GM18520 (cell line): ENCODE measurements around the gene OR2W3.

Source experiments
- ATAC-seq: cut with Tn5 transposase; IDR thresholded peaks from one replicate; pipeline ENCODE4 v1.9.1; 2021; ENCODE audit not compliant: unreplicated experiment

Gene OR2W3

DNA sequence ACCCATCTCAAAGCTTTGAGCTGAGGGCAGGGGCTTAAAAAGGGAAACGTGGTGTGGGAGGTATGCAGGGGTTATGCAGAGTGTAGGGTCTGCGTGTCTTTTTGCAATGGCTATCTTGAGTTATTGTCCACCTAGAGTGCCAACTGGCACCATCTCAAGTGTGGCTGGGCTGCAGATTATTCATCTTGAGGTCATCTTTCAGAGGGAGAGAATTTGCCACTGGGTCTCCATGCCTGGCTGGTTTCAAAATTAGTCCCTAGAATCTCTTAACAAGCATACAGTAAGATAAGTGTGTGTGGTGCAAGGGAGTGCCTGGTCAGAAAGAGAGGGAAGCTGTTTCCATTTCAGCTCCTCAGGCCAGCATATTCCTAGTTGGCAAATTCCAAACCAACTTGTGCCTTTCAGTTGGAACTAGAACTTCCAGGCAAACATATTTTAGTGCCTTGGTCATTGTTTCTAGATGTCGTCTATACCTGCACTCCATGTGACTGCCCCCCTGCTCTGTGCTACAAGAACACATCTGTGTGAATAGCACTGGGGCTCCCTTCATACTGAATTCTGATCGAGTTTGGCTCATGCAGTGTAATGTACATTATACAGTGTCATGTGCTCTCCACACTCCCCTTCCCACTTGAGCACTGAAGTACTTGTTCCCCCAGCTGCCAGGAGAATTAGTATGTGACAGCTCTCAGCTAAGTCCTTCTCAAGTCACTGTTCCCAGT lies 19.7 kb downstream of the OR2W3 start:
- ATAC-seq = no peak

DNA sequence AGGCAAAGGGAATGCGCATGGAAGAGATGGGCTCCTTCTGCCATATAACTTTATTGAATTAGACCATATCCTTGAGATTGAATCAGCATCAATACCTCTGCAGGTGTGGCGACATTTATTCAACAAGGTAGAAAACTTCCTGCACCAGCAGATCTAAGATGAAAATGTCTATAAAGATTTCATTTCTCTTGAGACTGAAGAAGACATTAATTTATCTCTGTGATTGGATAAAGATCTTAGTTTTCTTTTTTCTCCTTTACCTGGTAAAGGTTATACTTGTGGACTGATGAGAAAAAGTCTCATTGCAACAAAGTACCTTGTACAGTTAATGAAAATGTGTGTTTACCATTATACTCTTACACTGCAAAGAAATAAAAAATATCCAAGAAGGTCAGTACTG lies 24.6 kb downstream of the OR2W3 start, which contains the start of gene OR2T8:
TSS of gene OR2T8 (plus strand) at position 301 of the 400 bp plus-strand sequence. CDS start 766 bp downstream, outside the sequence.
- ATAC-seq = no peak

GRCh38 chr1:247923941-247924340 lies 28.6 kb downstream of the OR2W3 start:
- ATAC-seq = no peak

GRCh38 chr1:247924868-247925267 lies 29.5 kb downstream of the OR2W3 start, which contains the start of gene OR2AJ1:
TSS of gene OR2AJ1 (plus strand) at chr1:247924889. CDS start at chr1:247933769, 8,880 bp downstream.
- no peak for ATAC-seq

- ATAC-seq = no peak
These were observed 38.6 kb downstream of the OR2W3 start for GRCh38 chr1:247933989-247934388.

DNA sequence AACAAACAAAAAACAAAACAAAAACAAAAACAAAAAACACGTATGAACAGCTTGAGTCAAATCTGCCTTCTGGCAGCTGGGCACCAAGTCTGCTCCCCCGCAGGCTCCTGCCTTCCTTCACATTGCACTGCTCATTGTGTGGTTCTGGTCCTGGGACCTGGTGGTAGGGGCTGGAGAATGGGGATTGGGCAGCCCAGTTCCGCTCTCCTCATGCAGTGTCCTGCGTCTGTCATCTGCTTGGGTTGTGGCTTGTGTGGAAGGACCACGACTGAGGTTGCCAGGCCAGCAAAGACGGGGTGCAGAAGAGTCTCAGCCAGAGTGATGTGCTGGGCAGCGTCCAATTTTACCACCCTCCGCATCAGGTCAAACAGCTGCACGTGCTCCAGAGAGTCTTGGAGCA lies 40.4 kb downstream of the OR2W3 start:
- no peak for ATAC-seq

DNA sequence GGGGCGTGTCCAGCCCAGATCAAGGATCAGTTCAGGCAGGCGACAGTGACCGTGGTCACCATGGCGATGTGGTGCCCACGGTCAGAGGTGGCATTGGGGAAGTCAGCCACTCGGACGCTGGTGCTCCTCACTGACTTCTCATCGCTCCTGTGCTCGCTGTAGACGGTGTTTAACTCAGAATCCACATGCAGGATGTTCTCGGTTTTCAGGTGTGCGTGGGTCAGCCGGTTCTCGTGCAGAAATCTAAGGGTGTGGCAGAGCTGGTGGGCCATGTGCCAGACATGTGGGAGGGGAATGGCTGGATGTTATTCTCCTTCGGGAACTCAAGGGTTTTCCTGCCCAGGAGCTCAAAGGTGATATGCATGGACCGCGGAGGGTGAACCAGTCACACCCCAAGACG lies 41.0 kb downstream of the OR2W3 start:
- no peak for ATAC-seq

DNA sequence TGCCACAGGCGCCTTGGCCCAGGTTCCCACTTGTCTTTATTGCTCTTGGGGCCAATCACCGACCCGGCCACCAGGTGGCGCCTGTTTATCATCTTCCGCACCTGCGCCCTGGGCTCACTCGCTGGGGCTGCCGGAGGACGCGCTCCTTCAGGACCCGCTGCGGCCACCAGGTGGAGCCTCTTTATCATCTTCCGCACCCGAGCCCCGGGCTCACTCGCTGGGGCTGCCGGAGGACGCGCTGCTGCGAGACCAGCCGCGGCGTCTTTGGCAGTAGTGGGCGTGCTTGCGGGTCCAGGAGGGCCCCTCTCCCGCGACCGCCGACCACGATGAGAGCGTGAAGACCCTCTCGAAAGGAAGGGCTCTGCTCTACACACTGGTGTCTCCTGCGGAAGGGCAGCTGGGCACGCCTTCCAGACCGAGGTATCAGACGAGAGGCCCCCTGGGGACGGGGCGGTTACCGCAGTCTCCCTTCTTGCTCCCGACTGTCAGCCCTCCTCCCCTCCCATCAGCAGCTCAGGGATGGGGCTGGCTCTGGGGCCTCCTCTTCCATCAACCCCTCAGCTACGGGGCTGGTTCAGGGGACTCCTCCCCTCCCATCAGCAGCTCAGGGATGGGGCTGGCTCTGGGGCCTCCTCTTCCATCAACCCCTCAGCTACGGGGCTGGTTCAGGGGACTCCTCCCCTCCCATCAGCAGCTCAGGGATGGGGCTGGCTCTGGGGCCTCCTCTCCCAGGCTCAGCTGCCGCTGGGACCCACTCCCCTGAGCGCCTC lies 41.8 kb downstream of the OR2W3 start:
- peak; percentile 99 for ATAC-seq

DNA sequence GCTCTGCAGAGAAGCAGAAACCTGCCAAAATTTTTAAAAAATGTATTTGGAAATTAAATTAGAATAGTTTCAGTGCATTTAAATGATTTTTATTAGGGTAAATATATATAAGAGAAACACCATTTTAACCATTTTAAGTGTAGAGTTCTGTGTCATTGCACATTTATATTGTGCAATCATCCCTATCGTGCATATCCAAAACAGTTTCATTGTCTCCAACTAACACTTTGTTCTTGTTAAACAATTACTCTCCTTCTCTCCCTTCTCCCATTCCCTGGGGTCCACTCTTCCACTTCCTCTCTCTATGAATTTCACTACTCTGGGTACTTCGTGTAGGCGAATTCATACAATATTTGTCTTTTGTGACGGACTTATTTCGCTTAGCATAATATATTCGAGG lies 47.2 kb downstream of the OR2W3 start:
- ATAC-seq = no peak
